ENCODE results near the gene WSCD1. TPM values are rescaled to one million over a fixed set of nuclear protein-coding genes. Genes with fewer than 3 reads are reported as not detected.

Gene WSCD1
- total RNA-seq, 1 experiment from 2014 or later = 57.0 TPM

DNA sequence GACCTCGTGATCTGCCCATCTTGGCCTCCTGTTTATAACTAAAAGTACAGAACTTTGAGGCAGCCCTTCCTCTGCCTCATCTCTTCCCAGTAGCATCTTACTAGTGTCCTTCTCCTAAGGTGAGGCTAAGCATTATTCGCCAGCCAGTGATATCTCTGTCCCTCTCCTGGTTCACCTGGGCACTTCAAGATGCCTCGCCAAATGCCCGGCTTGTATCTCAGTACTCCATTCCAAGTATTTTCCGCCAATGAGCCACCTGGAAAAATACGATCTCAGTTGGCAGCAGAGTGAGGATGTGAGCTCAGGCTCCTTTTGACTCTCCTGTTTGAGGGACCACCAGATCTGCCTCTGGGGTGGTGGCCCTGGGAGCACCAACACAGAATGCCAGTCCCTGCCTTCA is 25.9 kb upstream of the WSCD1 start:
- no peaks in the 10 kb centered on the region for H3K27me3 ChIP-seq (ENCODE audit: low read length)
- H3K4me3 ChIP-seq (ENCODE audit: low read length) = no peak overlapping the region
- no peaks in the 10 kb centered on the region for H3K4me1 ChIP-seq (ENCODE audit: insufficient read depth, low read length)
- no TSS peak for BruUV-seq (replicated peaks)
- intact Hi-C loops (cut with micrococcal nuclease) = no loop called here
- H3K27ac ChIP-seq (ENCODE audit: low read length) = no peak overlapping the region
- H3F3A ChIP-seq (ENCODE audit: low read length, unreplicated experiment) = no peaks in the 10 kb centered on the region
- CTCF ChIA-PET = no interaction called here
- no peaks in the 10 kb centered on the region for H3K36me3 ChIP-seq (ENCODE audit: low read depth, low read length)
- H4K20me1 ChIP-seq (ENCODE audit: low read length) = no peaks in the 10 kb centered on the region
- DNase-seq (no peak), ATAC-seq (no peak)
- H3K79me2 ChIP-seq (ENCODE audit: low read length) = no peaks in the 10 kb centered on the region
- POLR2A ChIA-PET (ENCODE audit: unreplicated experiment) = no interaction called here
- no peak overlapping the region for H2AFZ ChIP-seq (ENCODE audit: low read length)
- TF ChIP-seq EZH2phosphoT487 (IDR thresholded peaks at IDR 0.05; ENCODE audit: borderline replicate concordance, low read length) = no peak
- no peak for TF ChIP-seq EZH2 (IDR thresholded peaks at IDR 0.05; ENCODE audit: low read length, unreplicated experiment)
- TF ChIP-seq, protein P1, sequence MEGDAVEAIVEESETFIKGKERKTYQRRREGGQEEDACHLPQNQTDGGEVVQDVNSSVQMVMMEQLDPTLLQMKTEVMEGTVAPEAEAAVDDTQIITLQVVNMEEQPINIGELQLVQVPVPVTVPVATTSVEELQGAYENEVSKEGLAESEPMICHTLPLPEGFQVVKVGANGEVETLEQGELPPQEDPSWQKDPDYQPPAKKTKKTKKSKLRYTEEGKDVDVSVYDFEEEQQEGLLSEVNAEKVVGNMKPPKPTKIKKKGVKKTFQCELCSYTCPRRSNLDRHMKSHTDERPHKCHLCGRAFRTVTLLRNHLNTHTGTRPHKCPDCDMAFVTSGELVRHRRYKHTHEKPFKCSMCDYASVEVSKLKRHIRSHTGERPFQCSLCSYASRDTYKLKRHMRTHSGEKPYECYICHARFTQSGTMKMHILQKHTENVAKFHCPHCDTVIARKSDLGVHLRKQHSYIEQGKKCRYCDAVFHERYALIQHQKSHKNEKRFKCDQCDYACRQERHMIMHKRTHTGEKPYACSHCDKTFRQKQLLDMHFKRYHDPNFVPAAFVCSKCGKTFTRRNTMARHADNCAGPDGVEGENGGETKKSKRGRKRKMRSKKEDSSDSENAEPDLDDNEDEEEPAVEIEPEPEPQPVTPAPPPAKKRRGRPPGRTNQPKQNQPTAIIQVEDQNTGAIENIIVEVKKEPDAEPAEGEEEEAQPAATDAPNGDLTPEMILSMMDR (conservative IDR thresholded peaks at IDR 0.05; ENCODE audit: low read depth, low read length) = no peak
- no peak overlapping the region for H3K9ac ChIP-seq (ENCODE audit: low read length)
- H3K4me2 ChIP-seq (ENCODE audit: low read length) = no peak overlapping the region
- H3K9me3 ChIP-seq (ENCODE audit: low read length) = no peaks in the 10 kb centered on the region
- H3K9me2 ChIP-seq (replicated peaks; ENCODE audit: low read length) = no peaks in the 10 kb centered on the region

DNA sequence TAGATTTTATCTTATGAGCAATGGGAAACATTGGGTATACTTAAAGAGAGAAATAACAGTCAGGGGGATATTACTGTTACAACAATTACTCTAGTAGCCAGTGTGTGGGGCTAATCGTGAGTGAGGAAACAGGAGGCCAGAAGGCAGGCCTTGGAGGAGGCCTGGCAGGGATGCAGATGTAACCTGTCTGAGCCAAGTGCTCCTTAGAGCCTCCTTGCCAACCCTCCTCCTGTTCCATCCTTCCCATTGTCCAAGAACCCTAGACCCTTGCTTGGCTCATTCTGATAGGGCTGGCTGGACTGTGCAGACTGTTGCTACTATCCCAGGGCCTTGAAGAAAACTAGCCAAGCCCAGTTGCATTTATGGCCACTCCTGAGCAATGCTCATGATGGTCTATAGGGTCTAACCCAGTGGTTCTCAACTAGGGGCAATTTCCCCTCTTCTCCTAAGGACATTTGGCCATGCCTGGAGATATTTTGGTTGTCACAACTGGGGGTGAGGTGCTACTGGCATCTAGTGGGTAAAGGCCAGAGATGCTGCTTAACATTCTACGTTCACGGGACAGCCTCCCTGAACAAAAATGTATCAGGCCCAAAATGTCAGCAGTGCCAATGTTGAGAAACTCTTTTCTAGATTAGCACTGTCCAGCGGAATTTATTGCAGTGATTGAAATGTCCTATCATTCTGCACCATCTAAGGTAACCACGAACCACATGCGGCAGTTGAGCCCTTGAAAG is 24.4 kb upstream of the WSCD1 start:
- H3K4me1 ChIP-seq (ENCODE audit: insufficient read depth, low read length) = no peaks in the 10 kb centered on the region
- no TSS peak for BruUV-seq (replicated peaks)
- intact Hi-C loops (cut with micrococcal nuclease) = no loop called here
- CTCF ChIA-PET = no interaction called here
- H2AFZ ChIP-seq (ENCODE audit: low read length) = no peak overlapping the region
- POLR2A ChIA-PET (ENCODE audit: unreplicated experiment) = no interaction called here
- no peak for ATAC-seq
- H4K20me1 ChIP-seq (ENCODE audit: low read length) = no peaks in the 10 kb centered on the region
- no peak for DNase-seq
- no peaks in the 10 kb centered on the region for H3K79me2 ChIP-seq (ENCODE audit: low read length)
- no peaks in the 10 kb centered on the region for H3K36me3 ChIP-seq (ENCODE audit: low read depth, low read length)
- no peaks in the 10 kb centered on the region for H3F3A ChIP-seq (ENCODE audit: low read length, unreplicated experiment)
- H3K4me2 ChIP-seq (ENCODE audit: low read length) = no peak overlapping the region
- no peaks in the 10 kb centered on the region for H3K9me3 ChIP-seq (ENCODE audit: low read length)
- H3K9me2 ChIP-seq (replicated peaks; ENCODE audit: low read length) = no peaks in the 10 kb centered on the region
- no peaks in the 10 kb centered on the region for H3K27me3 ChIP-seq (ENCODE audit: low read length)
- no peak overlapping the region for H3K4me3 ChIP-seq (ENCODE audit: low read length)
- H3K9ac ChIP-seq (ENCODE audit: low read length) = no peak overlapping the region
- no peak overlapping the region for H3K27ac ChIP-seq (ENCODE audit: low read length)
- TF ChIP-seq EZH2phosphoT487 (IDR thresholded peaks at IDR 0.05; ENCODE audit: borderline replicate concordance, low read length) (no peak), EZH2 (IDR thresholded peaks at IDR 0.05; ENCODE audit: low read length, unreplicated experiment) (no peak)
- TF ChIP-seq, protein P1 (conservative IDR thresholded peaks at IDR 0.05; ENCODE audit: low read depth, low read length) = no peak

DNA sequence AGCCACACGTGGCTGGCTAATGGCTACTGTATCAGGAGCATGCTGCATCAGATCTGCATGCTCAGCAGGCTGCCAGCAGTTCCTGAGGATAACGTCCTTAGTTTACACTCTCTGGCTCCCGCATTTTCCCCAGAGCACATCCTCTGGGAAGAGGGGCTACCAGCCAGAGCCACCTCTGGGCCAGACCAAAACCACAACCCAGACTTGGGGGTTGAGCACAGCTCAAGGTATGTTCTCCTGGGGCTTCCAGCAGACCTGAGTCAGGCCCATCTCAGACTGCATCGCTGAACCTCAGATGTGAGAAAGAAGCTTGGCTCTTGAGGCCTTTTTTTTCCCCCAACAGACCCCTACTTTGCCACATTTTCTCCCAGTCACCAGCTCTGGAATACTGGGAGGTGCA is 23.7 kb upstream of the WSCD1 start:
- CTCF ChIA-PET = no interaction called here
- intact Hi-C loops (cut with micrococcal nuclease) = no loop called here
- BruUV-seq (replicated peaks) = no TSS peak

More for the DNA sequence above, 23.7 kb upstream of the WSCD1 start:
- Histone ChIP-seq H3K36me3 (ENCODE audit: low read depth, low read length) (no peaks in the 10 kb centered on the region), H3K79me2 (ENCODE audit: low read length) (no peaks in the 10 kb centered on the region), H3K9me2 (replicated peaks; ENCODE audit: low read length) (no peaks in the 10 kb centered on the region), H3K9me3 (ENCODE audit: low read length) (no peaks in the 10 kb centered on the region), H3K4me3 (ENCODE audit: low read length) (no peak overlapping the region), H3K9ac (ENCODE audit: low read length) (no peak overlapping the region), H4K20me1 (ENCODE audit: low read length) (no peaks in the 10 kb centered on the region), H3K4me2 (ENCODE audit: low read length) (no peak overlapping the region), H3F3A (ENCODE audit: low read length, unreplicated experiment) (no peaks in the 10 kb centered on the region), H3K4me1 (ENCODE audit: insufficient read depth, low read length) (no peaks in the 10 kb centered on the region), H2AFZ (ENCODE audit: low read length) (no peak overlapping the region), H3K27ac (ENCODE audit: low read length) (no peak overlapping the region), H3K27me3 (ENCODE audit: low read length) (no peaks in the 10 kb centered on the region)
- TF ChIP-seq, protein P1 (conservative IDR thresholded peaks at IDR 0.05; ENCODE audit: low read depth, low read length) = no peak
- TF ChIP-seq EZH2 (IDR thresholded peaks at IDR 0.05; ENCODE audit: low read length, unreplicated experiment) (no peak), EZH2phosphoT487 (IDR thresholded peaks at IDR 0.05; ENCODE audit: borderline replicate concordance, low read length) (no peak)
- no peak for ATAC-seq
- POLR2A ChIA-PET (ENCODE audit: unreplicated experiment) = no interaction called here
- DNase-seq = no peak
